ENCODE results near the gene MRPL55.

DNA sequence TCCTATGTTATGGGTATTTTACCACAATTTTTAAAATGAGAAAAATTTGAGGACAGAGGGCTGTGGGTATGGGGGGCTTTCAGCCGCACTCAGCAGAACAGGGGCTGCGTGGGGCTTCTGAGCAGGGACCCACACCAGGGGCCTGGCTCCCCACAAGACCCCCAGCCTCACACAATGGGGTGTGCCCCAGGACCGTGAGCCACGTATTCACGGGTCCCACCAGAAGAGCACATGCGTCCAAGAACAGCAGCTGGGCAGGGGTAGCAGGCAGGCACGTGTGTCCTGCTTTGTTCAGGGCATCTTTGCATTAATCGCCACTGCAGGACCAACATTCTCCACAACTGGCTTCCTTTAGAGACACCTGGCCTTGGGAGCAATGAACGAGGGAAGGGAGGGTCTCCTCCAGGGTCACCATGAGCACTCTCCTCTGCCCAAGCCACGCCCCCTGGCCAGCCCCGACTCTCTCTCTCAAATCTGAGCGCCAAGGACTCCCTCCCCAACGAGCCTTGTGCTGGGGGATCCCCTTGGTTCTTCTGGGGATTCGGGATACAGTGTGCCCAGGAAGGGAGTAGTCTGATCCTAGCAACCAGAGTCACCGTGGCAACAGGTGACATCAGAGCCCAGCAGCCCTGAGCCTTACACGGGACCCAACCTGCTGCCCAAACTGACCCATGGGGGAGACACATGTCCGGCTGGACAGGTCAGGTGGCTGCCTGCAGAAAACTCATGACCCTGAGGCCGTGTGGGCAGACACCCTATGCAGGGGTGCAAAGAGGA lies 34.0 kb downstream of the MRPL55 start:
- TF ChIP-seq NFIC (IDR thresholded peaks at IDR 0.05) (no peak), YY1 (IDR thresholded peaks at IDR 0.05; ENCODE audit: low read depth) (no peak), ZBTB7A (IDR thresholded peaks at IDR 0.05; ENCODE audit: low read depth) (no peak)
